Measurements from ENCODE around the gene CYBB.
A peak's percentile ranks its signal among the peaks of the same experiment; 100 is the strongest.

The CYBB gene

DNA sequence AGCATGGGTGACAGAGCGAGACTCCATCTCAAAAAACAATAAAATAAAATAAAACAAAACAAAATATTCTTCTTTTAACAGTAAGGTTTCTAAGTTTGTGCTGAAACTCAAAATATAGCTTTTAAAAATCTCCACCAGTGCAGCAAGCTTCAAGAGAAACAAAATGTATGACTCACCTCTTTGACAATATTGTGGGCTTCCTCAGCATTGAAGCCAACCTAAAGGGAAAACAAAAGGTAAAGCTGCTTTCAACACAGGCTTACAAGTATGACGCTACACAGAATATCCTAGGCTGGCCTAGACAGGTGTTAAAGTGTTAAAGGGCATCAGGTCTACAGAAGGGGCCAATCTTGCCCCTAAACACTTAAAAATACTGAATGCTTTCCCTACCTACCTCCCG lies 66.3 kb downstream of the CYBB start:
- no peak for DNase-seq

GRCh38 chrX:37846558-37846933 lies 66.7 kb downstream of the CYBB start:
- no peak for DNase-seq

GRCh38 chrX:37846934-37847732 lies 67.3 kb downstream of the CYBB start, which contains the start of gene DYNLT3:
TSS of gene DYNLT3 (minus strand) at chrX:37847571. CDS start at chrX:37847510, 61 bp downstream.
- DNase-seq = peak; percentile 38

- DNase-seq = no peak
Observed at GRCh38 chrX:37847733-37848197, 67.9 kb downstream of the CYBB start.

- DNase-seq = no peak
Observed at GRCh38 chrX:37854148-37854547, 74.3 kb downstream of the CYBB start.

DNA sequence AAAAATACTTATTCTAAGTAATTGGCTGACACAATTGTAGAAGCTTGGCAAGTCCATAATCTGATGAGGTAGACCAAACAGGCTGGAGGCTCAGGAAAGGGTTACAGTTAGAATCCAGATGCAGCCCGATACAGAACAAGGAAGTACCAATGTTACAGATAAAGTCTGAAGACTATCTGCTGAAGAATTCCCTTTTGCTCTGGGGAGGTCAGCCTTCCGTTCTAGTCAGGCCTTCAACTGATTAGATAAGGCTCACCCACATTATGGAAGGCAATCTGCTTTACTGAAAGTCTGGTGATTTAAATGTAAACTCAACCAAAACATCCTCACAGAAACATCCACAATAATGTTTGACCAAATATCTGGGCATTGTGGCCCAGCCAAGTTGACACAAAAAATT lies 74.9 kb downstream of the CYBB start:
- DNase-seq = no peak

DNA sequence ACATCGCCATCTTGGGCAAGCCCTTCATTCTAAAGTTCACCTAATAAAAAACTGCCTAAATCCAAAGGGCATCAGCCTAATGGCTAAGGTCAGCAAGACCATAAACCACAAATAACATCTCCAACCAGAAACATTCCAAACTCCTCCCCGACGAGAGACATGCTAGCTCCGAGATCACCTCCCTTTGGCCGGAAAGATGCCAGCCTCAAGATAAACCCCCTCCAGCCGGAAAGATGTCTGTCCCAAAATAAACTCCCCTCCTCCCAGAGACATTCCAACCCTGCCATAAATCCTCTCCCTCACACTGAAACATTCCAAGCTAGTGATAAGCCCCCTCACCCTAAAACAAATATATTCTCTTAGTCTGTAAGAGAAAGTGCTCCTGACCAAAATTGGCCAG lies 80.9 kb downstream of the CYBB start:
- DNase-seq = no peak

- DNase-seq = no peak
Observed at GRCh38 chrX:37862851-37863250, 83.0 kb downstream of the CYBB start.

Measured in NCI-H2029 treated with DMSO at 0.1 percent for 48 hours (cell line).